ENCODE results near the gene NPIPB6. TPM values are rescaled to one million over a fixed set of nuclear protein-coding genes. Genes with fewer than 3 reads are reported as not detected.

Gene NPIPB6
- total RNA-seq, 4 donors from 2014 or later: 2.7 to 3.1 (median 3.1) TPM; not detected in 1

DNA sequence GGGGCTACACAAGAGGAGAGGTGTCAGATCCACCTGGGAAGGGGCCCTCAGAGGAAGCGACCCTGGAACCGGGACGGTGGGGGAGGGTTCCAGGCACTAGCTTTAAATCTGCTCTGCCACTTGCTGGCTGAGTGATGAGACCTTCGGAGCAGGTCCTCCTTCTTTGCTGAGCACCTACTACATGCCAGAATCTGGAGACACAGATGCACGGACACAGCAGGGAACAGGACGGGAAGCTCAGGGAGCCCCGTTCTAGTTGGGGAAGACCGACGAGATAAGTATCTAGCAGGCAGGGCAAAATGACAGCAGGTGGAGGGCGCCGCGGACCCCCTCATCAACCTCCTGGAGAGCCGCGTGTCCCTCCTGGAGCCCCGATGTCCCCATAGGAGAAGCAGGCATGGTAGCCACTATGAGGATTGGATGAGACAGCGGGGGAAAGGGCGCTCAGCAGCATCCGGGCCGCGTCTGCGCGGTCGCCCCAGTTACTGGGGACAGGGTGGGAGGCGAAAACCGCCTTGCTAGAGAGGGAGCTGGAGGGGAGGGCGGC is 43.8 kb downstream of the NPIPB6 start:
- DNase-seq (ENCODE audit: low spot score) (no peak), ATAC-seq (ENCODE audit: low FRiP score) (no peak)
- TF ChIP-seq CTCF (IDR thresholded peaks at IDR 0.05): no peak

GRCh38 chr16:28318042-28318744 is 45.1 kb downstream of the NPIPB6 start:
- no peak for TF ChIP-seq CTCF (IDR thresholded peaks at IDR 0.05)
- no peak for ATAC-seq (ENCODE audit: low FRiP score)
- no peak for DNase-seq (ENCODE audit: low spot score)

DNA sequence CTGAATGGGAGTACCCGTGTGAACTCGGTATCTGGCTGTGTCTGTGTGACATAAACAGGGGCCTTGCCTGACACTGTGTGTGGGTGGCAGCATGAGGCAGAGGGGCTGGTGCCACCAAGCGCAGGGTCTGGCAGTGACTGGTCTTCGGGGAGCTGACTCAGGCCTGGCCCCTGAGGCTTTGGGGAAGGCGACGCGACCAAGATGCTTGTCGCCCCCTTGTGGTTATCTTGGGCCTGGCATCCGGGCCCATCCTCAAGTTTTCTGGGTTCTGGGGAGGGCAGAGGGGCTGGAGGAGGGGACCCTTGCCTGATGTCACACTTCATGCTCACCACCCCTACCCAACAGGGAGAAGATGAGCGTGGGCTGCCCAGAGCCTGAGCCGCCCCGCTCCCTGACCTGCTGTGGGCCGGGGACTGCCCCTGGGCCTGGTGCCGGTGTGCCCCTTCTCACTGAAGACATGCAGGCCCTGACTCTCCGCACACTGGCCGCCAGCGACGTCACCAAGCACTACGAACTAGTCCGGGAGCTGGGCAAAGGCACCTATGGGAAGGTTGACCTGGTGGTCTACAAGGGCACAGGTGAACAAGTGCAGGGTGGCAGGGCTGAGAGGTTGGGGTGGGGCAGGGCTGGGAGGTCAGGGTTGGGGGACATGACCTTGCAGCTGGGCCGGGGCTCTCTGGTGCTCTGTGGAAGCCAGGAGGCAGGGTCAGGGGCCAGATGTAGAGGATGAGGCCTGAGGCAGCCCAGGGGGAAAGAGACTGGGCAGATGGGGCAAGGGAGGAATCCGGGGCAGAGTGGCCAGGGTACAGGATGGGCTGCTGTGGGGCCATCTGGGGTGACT is 46.0 kb downstream of the NPIPB6 start:
- ATAC-seq (ENCODE audit: low FRiP score) (no peak), DNase-seq (ENCODE audit: low spot score) (peak; percentile 32)
- TF ChIP-seq CTCF (IDR thresholded peaks at IDR 0.05): no peak

- no peak for TF ChIP-seq CTCF (IDR thresholded peaks at IDR 0.05)
- ATAC-seq (ENCODE audit: low FRiP score): no peak
Measured at GRCh38 chr16:28316054-28316453, 47.3 kb downstream of the NPIPB6 start.

DNA sequence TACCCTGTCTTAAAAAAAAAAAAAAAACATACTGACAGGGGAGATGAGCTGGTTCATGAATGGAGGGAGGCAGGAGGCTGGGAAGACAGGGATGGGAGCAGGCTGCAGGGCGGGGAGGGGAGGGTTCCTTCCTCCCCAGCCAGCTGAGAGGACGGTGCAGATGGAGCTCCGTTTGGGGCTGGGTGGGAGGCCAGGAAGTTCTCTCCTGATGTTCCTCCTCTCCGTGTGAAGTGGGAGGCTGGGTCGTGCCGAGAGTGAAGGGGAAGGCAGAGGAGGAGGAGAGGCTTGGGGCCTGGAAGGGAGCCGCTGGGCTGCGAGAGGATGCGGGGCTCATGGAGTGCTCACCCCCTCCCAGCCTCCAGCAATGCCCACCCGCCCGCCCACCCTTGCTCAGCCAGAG is 49.7 kb downstream of the NPIPB6 start:
- DNase-seq (ENCODE audit: low spot score) (no peak), ATAC-seq (ENCODE audit: low FRiP score) (no peak)
- no peak for TF ChIP-seq CTCF (IDR thresholded peaks at IDR 0.05)

More at GRCh38 chr16:28316054-28316453, 47.3 kb downstream of the NPIPB6 start:
- DNase-seq (ENCODE audit: low spot score): no peak

GRCh38 chr16:28312327-28312726 is 51.0 kb downstream of the NPIPB6 start:
- TF ChIP-seq CTCF (IDR thresholded peaks at IDR 0.05): no peak
- DNase-seq (ENCODE audit: low spot score): no peak
- ATAC-seq (ENCODE audit: low FRiP score): no peak
